ENCODE results near the gene CTU2.

Gene CTU2

DNA sequence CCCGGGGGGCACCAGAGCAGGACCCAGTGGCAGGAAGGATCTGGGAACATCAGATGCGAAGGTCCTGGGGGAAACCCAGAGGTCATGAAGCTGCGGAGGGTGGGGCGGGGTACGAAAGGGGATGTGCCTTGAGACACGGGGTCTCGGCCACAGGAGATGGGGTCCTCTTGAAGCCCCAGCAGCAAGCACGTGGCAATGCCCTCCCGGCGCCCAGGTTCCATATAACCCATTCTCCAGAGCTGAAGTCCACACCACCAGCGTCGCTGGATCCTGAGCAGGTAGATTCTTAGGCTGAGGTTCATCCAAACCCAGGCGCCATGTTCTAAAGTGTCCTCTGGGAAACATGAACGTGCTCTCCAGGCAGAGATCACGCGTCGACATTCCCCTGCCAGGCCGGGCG is 57.8 kb downstream of the CTU2 start:
- DNase-seq = no peak

DNA sequence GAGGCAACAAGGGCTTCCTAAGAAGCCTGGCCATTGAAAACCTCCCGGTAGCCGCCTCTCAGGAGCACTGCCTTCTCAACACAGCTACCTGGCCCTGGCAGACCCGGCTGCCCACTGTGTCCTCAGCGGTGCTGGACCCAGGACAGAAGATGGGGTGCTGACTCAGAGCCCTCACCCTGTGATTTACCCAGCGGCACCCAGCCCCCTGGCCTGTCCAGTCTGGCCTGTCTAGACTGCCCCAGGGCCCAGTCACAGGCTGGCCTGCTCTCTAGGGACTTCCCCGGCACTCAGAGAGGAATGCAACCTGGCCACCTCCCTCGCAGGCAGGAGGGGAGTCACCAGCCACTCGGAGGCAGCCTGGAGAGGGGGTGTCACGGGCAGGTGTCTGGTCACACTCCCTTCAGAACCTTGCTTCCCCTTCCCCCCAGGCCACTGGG is 58.6 kb downstream of the CTU2 start:
- no peak for DNase-seq

Measured in NCI-H187 (cell line).